ENCODE data around the gene GPAT2. TPM values are rescaled to one million over a fixed set of nuclear protein-coding genes. Genes with fewer than 3 reads are reported as not detected.
"Not testable (repeated sequence)": the region's sequence is repeated elsewhere in the genome, so short reads cannot be mapped to it uniquely, and the experiment has no call there.

GPAT2 gene
- total RNA-seq, 5 donors from 2014 or later (not counting 1 experiment from before 2014, with no cell fraction given), result 3.3 to 3.9 (median 3.8) TPM; not detected in 1

DNA sequence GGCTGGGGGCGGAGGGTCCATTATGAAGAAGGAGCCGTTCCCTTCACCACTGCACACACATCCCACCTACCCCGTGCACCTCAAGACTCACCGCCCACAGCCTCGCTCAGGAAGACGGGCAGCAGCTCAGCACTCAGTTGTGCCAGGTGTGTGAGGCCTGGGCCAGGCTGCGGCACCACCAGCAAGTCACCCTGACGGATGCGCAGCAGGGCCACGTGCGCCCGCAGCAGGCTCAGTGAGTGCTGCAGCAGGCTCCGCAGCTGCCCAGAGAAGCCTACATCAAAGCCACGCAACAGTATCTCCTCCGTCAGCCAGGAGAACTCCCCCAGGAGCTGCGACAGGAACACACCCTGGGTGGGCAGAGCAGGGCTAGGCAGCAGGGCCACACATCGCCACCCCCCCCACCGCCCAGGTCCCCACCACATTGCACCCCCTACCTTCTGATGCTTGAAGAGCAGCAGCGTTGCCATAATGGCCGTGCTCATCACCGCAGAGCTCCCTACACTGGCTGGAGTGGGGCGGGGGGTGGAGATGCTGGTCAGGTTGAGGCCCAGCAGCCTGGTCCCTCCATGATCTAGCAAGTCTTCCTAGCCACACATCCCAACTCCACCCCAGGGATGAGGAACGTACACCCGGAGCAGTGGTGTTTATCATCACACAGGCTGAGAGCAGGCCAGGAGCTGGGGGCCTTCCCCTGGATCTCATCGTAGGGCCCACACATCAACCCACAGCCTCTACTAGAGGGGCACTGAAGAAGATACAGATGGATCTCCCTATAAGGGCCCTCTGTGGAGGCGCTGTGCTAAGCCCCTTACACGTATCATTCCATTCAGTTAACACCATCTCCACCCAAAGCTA, 10.2 kb downstream of the GPAT2 start:
- 94% methylated on average over 16 of the region's 27 CpGs for WGBS (ENCODE audit: insufficient coverage)
- Mint-ChIP-seq H3K4me1 (peaks cover 2 to 5% (median 3%) of the 10 kb centered on the region in 3 donors), H3K27me3 (no peaks in the 10 kb centered on the region), H3K4me3 (no peak overlapping the region), H3K9me3 (no peaks in the 10 kb centered on the region), H3K36me3 (no peaks in the 10 kb centered on the region), H3K27ac (no peak overlapping the region)
- Histone ChIP-seq H3K9me3 (no peaks in the 10 kb centered on the region), H3K27ac (ENCODE audit: low read length) (no peak overlapping the region), H3K27me3 (replicated peaks in 1 of 2; ENCODE audit: control insufficient read depth in 2 of 2, extremely low read depth in 1 of 2, insufficient read depth in 2 of 2, low read length in 1 of 2) (no peaks in the 10 kb centered on the region), H3K4me1 (ENCODE audit: control insufficient read depth in 1 of 2, extremely low read depth in 1 of 2, insufficient read depth in 2 of 2, low read length in 2 of 2) (peaks cover 0 to 3% of the 10 kb centered on the region in 2 experiments), H3K4me3 (ENCODE audit: control insufficient read depth in 1 of 2, extremely low read depth in 1 of 2, low read length in 1 of 2) (no peak overlapping the region), H3K36me3 (ENCODE audit: control insufficient read depth in 2 of 2, extremely low read depth in 1 of 2, insufficient read depth in 1 of 2, low read length in 1 of 2) (no peaks in the 10 kb centered on the region)
- CTCF ChIA-PET, result interaction anchor here in 1 of 2 donors (1.5 kb wide), 1 partner anchor 150 kb away, joined by 4 read pairs; no protein-coding TSS in a partner anchor
- no peak for ATAC-seq (replicated peaks in 1 of 4)
- no peak for DNase-seq
- POLR2A ChIA-PET, result no interaction called here

GRCh38 chr2:96023701-96024100, 11.0 kb downstream of the GPAT2 start:
- H3K27me3 Mint-ChIP-seq; H3K36me3 ChIP-seq (ENCODE audit: control insufficient read depth in 2 of 2, extremely low read depth in 1 of 2, insufficient read depth in 1 of 2, low read length in 1 of 2); H3K4me3 Mint-ChIP-seq; H3K9me3 Mint-ChIP-seq; H3K27me3 ChIP-seq (replicated peaks in 1 of 2; ENCODE audit: control insufficient read depth in 2 of 2, extremely low read depth in 1 of 2, insufficient read depth in 2 of 2, low read length in 1 of 2); H3K36me3 Mint-ChIP-seq; H3K4me1 ChIP-seq (ENCODE audit: control insufficient read depth in 1 of 2, extremely low read depth in 1 of 2, insufficient read depth in 2 of 2, low read length in 2 of 2); DNase-seq; H3K27ac ChIP-seq (ENCODE audit: low read length); H3K4me1 Mint-ChIP-seq; POLR2A ChIA-PET; H3K4me3 ChIP-seq (ENCODE audit: control insufficient read depth in 1 of 2, extremely low read depth in 1 of 2, low read length in 1 of 2); H3K27ac Mint-ChIP-seq; H3K9me3 ChIP-seq; ATAC-seq (replicated peaks in 1 of 4): not testable (repeated sequence)
- CTCF ChIA-PET, result interaction anchor here (0.5 to 1.5 kb wide), 2 partner anchors 96 to 150 kb away, joined by 4 to 6 read pairs; no protein-coding TSS in a partner anchor
- 80% methylated on average over 1 of the region's 7 CpGs for whole genome bisulfite sequencing (ENCODE audit: insufficient coverage)

- H3K36me3 Mint-ChIP-seq; H3K27me3 Mint-ChIP-seq; H3K9me3 Mint-ChIP-seq; H3K27ac ChIP-seq (ENCODE audit: low read length); H3K27me3 ChIP-seq (replicated peaks in 1 of 2; ENCODE audit: control insufficient read depth in 2 of 2, extremely low read depth in 1 of 2, insufficient read depth in 2 of 2, low read length in 1 of 2); H3K27ac Mint-ChIP-seq; H3K4me1 Mint-ChIP-seq; POLR2A ChIA-PET; H3K9me3 ChIP-seq; H3K4me3 Mint-ChIP-seq; H3K4me3 ChIP-seq (ENCODE audit: control insufficient read depth in 1 of 2, extremely low read depth in 1 of 2, low read length in 1 of 2); H3K36me3 ChIP-seq (ENCODE audit: control insufficient read depth in 2 of 2, extremely low read depth in 1 of 2, insufficient read depth in 1 of 2, low read length in 1 of 2); H3K4me1 ChIP-seq (ENCODE audit: control insufficient read depth in 1 of 2, extremely low read depth in 1 of 2, insufficient read depth in 2 of 2, low read length in 2 of 2): not testable (repeated sequence)
- WGBS (ENCODE audit: insufficient coverage), result 89% methylated on average over 6 of the region's 19 CpGs
- CTCF ChIA-PET, result interaction anchor here (0.5 to 1.5 kb wide), 6 partner anchors 11 to 152 kb away, joined by 3 to 8 read pairs (median 4); no protein-coding TSS in a partner anchor
- DNase-seq, result peak; percentile 24 to 80 (median 64)
- peak; percentile 70 to 94 (median 80) for ATAC-seq (replicated peaks in 1 of 4)
These were observed 11.8 kb downstream of the GPAT2 start for GRCh38 chr2:96022701-96023447.

DNA sequence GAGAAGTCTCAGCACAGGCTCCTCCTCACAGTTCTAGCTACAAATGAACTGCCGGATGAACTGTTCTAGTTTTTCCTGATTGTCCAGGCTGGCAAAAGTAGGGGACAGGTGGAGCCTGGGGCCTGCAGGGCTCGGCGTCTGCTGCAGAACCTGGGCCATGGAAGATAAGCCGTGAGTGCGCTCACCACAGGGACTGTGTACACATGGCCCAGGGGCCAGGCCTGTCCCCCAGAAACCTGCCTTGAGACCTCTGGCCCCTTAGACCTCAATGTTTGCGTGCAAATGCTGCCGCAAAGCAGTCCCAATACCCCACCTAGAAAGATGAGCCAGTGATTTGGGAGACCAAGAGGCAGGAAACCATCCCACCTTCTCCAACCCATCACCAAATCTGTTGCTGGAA, 12.6 kb downstream of the GPAT2 start:
- H3K27me3 ChIP-seq (replicated peaks in 1 of 2; ENCODE audit: control insufficient read depth in 2 of 2, extremely low read depth in 1 of 2, insufficient read depth in 2 of 2, low read length in 1 of 2); POLR2A ChIA-PET; H3K27ac ChIP-seq (ENCODE audit: low read length); H3K4me3 Mint-ChIP-seq; H3K36me3 ChIP-seq (ENCODE audit: control insufficient read depth in 2 of 2, extremely low read depth in 1 of 2, insufficient read depth in 1 of 2, low read length in 1 of 2); H3K9me3 Mint-ChIP-seq; H3K27me3 Mint-ChIP-seq; DNase-seq; H3K4me1 ChIP-seq (ENCODE audit: control insufficient read depth in 1 of 2, extremely low read depth in 1 of 2, insufficient read depth in 2 of 2, low read length in 2 of 2); H3K27ac Mint-ChIP-seq; H3K4me1 Mint-ChIP-seq; ATAC-seq (replicated peaks in 1 of 4); H3K4me3 ChIP-seq (ENCODE audit: control insufficient read depth in 1 of 2, extremely low read depth in 1 of 2, low read length in 1 of 2); H3K9me3 ChIP-seq; H3K36me3 Mint-ChIP-seq: not testable (repeated sequence)
- CTCF ChIA-PET, result interaction anchor here (0.5 to 1.3 kb wide), 4 partner anchors 10 to 153 kb away, joined by 3 to 8 read pairs (median 4); no protein-coding TSS in a partner anchor
- WGBS (ENCODE audit: insufficient coverage), result 70% methylated on average over 2 of the region's 7 CpGs

- POLR2A ChIA-PET, result not testable (repeated sequence)
These were observed 13.6 kb downstream of the GPAT2 start for GRCh38 chr2:96021142-96021541.

DNA sequence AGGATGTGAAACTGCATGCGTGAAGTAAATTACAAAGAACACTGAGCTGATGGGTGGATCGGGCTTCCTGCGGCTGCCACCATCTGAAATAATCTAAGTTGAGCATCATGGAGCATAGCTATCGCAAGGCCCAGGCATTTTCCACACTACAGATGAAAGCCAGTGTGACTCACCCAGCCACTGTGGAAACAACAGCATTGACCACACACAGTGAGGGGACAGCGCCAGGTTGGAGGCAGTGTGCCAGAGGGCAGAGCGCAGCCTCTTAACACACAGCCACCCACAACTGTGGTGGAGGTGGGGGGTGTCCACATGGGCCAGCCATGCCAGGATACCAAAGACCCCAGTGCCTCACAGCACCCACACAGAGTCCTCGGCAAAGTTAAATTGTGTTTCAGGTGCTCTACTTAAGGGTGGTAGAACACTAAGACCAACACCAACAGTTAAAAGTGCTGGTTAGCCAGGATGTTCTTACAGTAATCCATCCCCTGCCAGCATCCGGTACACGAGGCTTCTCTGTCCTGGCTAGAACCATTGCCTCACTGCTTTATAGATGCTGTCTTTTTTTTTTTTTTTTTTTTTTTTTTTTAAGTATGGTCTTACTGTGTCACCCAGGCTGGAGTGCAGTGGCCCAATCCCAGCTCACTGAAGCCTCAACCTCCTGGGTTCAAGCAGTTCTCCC, 14.7 kb downstream of the GPAT2 start:
- H3K4me3 ChIP-seq (ENCODE audit: control insufficient read depth in 1 of 2, extremely low read depth in 1 of 2, low read length in 1 of 2); H3K27me3 ChIP-seq (replicated peaks in 1 of 2; ENCODE audit: control insufficient read depth in 2 of 2, extremely low read depth in 1 of 2, insufficient read depth in 2 of 2, low read length in 1 of 2); DNase-seq; H3K4me1 Mint-ChIP-seq; H3K4me1 ChIP-seq (ENCODE audit: control insufficient read depth in 1 of 2, extremely low read depth in 1 of 2, insufficient read depth in 2 of 2, low read length in 2 of 2); POLR2A ChIA-PET; H3K36me3 ChIP-seq (ENCODE audit: control insufficient read depth in 2 of 2, extremely low read depth in 1 of 2, insufficient read depth in 1 of 2, low read length in 1 of 2); H3K9me3 Mint-ChIP-seq; ATAC-seq (replicated peaks in 1 of 4); H3K4me3 Mint-ChIP-seq; H3K27ac Mint-ChIP-seq; H3K27ac ChIP-seq (ENCODE audit: low read length); H3K9me3 ChIP-seq; H3K36me3 Mint-ChIP-seq; H3K27me3 Mint-ChIP-seq: not testable (repeated sequence)
- no CpG with 5 or more reads among the region's 9 CpGs for WGBS (ENCODE audit: insufficient coverage)
- CTCF ChIA-PET, result interaction anchor here in 1 of 2 donors (0.8 kb wide), 1 partner anchor 606 kb away, joined by 6 read pairs; no protein-coding TSS in a partner anchor

More at GRCh38 chr2:96021142-96021541, 13.6 kb downstream of the GPAT2 start:
- not testable (repeated sequence) for H3K4me3 ChIP-seq (ENCODE audit: control insufficient read depth in 1 of 2, extremely low read depth in 1 of 2, low read length in 1 of 2); H3K27me3 ChIP-seq (replicated peaks in 1 of 2; ENCODE audit: control insufficient read depth in 2 of 2, extremely low read depth in 1 of 2, insufficient read depth in 2 of 2, low read length in 1 of 2); ATAC-seq (replicated peaks in 1 of 4); DNase-seq; H3K9me3 Mint-ChIP-seq; H3K27ac Mint-ChIP-seq; H3K27me3 Mint-ChIP-seq; H3K9me3 ChIP-seq; H3K4me3 Mint-ChIP-seq; H3K4me1 ChIP-seq (ENCODE audit: control insufficient read depth in 1 of 2, extremely low read depth in 1 of 2, insufficient read depth in 2 of 2, low read length in 2 of 2); H3K27ac ChIP-seq (ENCODE audit: low read length); H3K36me3 Mint-ChIP-seq; H3K4me1 Mint-ChIP-seq; H3K36me3 ChIP-seq (ENCODE audit: control insufficient read depth in 2 of 2, extremely low read depth in 1 of 2, insufficient read depth in 1 of 2, low read length in 1 of 2)
- CTCF ChIA-PET, result interaction anchor here in 1 of 2 donors (0.8 kb wide), 1 partner anchor 605 kb away, joined by 6 read pairs; no protein-coding TSS in a partner anchor
- 100% methylated on average over 2 of the region's 4 CpGs for WGBS (ENCODE audit: insufficient coverage)

All from T-cell (primary cell).